PC-9 (cell line): ENCODE results near the gene RHEB. TPM values are rescaled to one million over a fixed set of nuclear protein-coding genes. Genes with fewer than 3 reads are reported as not detected.

Experiments used
- BruUV-seq: library from RNA; stranded (reverse); fragments of 400-500 nt; replicated peaks from 2 replicates; lab custom pipeline; 2021; lab: Mats Ljungman, UMichigan
- CTCF ChIA-PET: fragments of 300-600 bp; sonication (Branson Sonifier 250); formaldehyde crosslinking; loops from one replicate; lab custom pipeline; 2022; ENCODE audit warnings: antibody characterized with exemption; lab: Charles Lee
- POLR2A ChIA-PET: fragments of 300-600 bp; sonication (Branson Sonifier 250); formaldehyde crosslinking; loops from one replicate; lab custom pipeline; 2022; ENCODE audit warnings: antibody characterized with exemption; ENCODE audit not compliant: unreplicated experiment; lab: Charles Lee
- DNase-seq, 2 experiments: peaks; one replicate each; pipeline versions ENCODE4 v3.0.0 to v3.0.0-alpha.2; 2015 to 2022; ENCODE audit warnings: mixed read lengths in 1 of 2
- H2AFZ ChIP-seq: fragments of 200-600 bp; sonication (generic); 2 replicates; pipeline ENCODE4 v1.8.1; 2017; ENCODE audit warnings: antibody characterized with exemption
- H3F3A ChIP-seq: fragments of 200-600 bp; sonication (generic); 2 replicates; pipeline ENCODE4 v1.8.1; 2017; ENCODE audit warnings: antibody characterized with exemption, mild to moderate bottlenecking, low read depth; ENCODE audit not compliant: insufficient read depth
- H3K27ac ChIP-seq: fragments of 200-600 bp; sonication (generic); 2 replicates; pipeline ENCODE4 v1.6.1; 2016; ENCODE audit warnings: mixed run types
- H3K27me3 ChIP-seq: fragments of 200-600 bp; sonication (generic); 2 replicates; pipeline ENCODE4 v1.6.1; 2016; ENCODE audit warnings: low read depth, mixed run types; ENCODE audit not compliant: insufficient read depth
- H3K36me3 ChIP-seq: fragments of 200-600 bp; sonication (generic); 2 replicates; pipeline ENCODE4 v1.6.1; 2016; ENCODE audit warnings: low read depth, mixed run types
- H3K4me1 ChIP-seq: fragments of 200-600 bp; sonication (generic); replicated peaks from 2 replicates; pipeline ENCODE4 v1.6.1; 2016; ENCODE audit warnings: mixed run types; ENCODE audit not compliant: insufficient read depth
- H3K4me2 ChIP-seq: fragments of 200-600 bp; sonication (generic); 2 replicates; pipeline ENCODE4 v1.6.1; 2017; ENCODE audit warnings: mixed run types
- H3K4me3 ChIP-seq: fragments of 200-600 bp; sonication (generic); 2 replicates; pipeline ENCODE4 v1.6.1; 2016; ENCODE audit warnings: mixed run types
- H3K79me2 ChIP-seq: fragments of 200-600 bp; sonication (generic); 2 replicates; pipeline ENCODE4 v1.6.1; 2017; ENCODE audit warnings: low read depth, mixed run types
- H3K9me2 ChIP-seq: fragments of 200-600 bp; sonication (generic); 2 replicates; pipeline ENCODE4 v1.8.1; 2017; ENCODE audit warnings: mild to moderate bottlenecking; ENCODE audit not compliant: insufficient read depth
- H3K9me3 ChIP-seq: fragments of 200-600 bp; sonication (generic); 2 replicates; pipeline ENCODE4 v1.8.1; 2016; ENCODE audit warnings: low read depth; ENCODE audit not compliant: insufficient read depth
- H4K20me1 ChIP-seq: fragments of 200-600 bp; sonication (generic); 2 replicates; pipeline ENCODE4 v1.8.1; 2017; ENCODE audit not compliant: insufficient read depth
- EZH2 ChIP-seq: fragments of 200-600 bp; sonication (generic); IDR thresholded peaks from 2 replicates; pipeline ENCODE4 v1.8.0; 2017; ENCODE audit warnings: antibody characterized with exemption, low read depth
- intact Hi-C: fragments of 100-400 bp; cut with micrococcal nuclease; formaldehyde crosslinking; loops from one replicate; pipeline ENCODE4 v1.10.0; 2022; ENCODE audit not compliant: unreplicated experiment
- total RNA-seq: library from RNA; stranded (reverse); gene quantifications from 2 replicates; pipeline ENCODE4 v1.2.3, GENCODE V29; 2021
- TF ChIP-seq, protein P1 (sequence below): fragments of 200-600 bp; sonication (generic); conservative IDR thresholded peaks from 2 replicates; pipeline ENCODE4 v1.6.1; 2017; ENCODE audit warnings: mixed run types, antibody characterized with exemption, mild to moderate bottlenecking, moderate library complexity

Gene RHEB
- total RNA-seq, 1 experiment from 2014 or later, result 202 TPM

DNA sequence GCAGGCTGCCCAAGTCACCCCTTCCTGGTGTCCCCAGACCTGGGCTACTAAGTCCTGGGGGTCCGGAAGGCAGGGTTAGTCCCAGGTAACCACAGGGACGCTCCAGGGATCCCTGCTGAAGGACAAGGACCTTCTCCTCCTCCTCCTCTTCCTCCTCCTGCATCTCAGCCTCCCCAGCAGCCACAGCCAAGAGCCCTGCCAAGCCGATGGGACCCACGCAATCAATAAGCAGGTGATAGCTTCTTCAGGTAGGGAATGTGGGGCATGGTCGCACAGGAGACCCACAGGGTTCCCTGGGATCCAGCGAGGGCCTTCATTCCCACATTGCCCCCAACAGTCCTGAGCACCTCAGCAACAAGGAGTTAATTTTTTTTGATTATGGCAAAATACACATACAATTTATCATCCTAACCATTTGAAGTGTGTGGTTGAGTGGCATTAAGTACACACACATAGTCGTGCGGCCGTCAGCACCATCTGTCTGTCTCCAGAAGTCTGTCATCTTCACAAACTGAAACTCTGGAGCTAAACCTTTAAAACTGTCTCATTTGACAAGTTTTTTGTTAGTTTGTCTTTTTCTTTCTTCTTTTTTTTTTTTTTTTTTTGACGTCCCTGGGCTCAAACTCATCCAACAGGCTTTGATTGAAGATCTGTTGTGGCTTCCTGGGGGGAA is 91.9 kb downstream of the RHEB start:
- intact Hi-C loops, result loop anchor here (1.0 to 5.0 kb wide), 6 partner anchors 17 to 369 kb away; no protein-coding TSS in a partner anchor
- Histone ChIP-seq H2AFZ (no peak overlapping the region), H4K20me1 (no peaks in the 10 kb centered on the region), H3K4me3 (no peak overlapping the region), H3K4me1 (peaks cover 51% of the 10 kb centered on the region), H3K36me3 (no peaks in the 10 kb centered on the region), H3K27ac (peak overlapping the region; percentile 55), H3K79me2 (no peaks in the 10 kb centered on the region), H3K9me3 (0 out of 2 replicates have a peak, but pooled peaks cover 1% of the 10 kb centered on the region), H3K4me2 (peak overlapping the region; percentile 26), H3K27me3 (no peaks in the 10 kb centered on the region), H3F3A (peaks cover 7% of the 10 kb centered on the region; the same call in 1 of the 2 replicates), H3K9me2 (no peaks in the 10 kb centered on the region)
- DNase-seq, result no peak
- no TSS peak for BruUV-seq
- CTCF ChIA-PET, result interaction anchor here (0.5 to 1.0 kb wide), 5 partner anchors 8 to 42 kb away, joined by 3 to 12 read pairs (median 4); no protein-coding TSS in a partner anchor
- POLR2A ChIA-PET, result interaction anchor here (0.6 kb wide), 1 partner anchor 68 kb away, joined by 5 read pairs; no protein-coding TSS in a partner anchor
- TF ChIP-seq, protein P1, sequence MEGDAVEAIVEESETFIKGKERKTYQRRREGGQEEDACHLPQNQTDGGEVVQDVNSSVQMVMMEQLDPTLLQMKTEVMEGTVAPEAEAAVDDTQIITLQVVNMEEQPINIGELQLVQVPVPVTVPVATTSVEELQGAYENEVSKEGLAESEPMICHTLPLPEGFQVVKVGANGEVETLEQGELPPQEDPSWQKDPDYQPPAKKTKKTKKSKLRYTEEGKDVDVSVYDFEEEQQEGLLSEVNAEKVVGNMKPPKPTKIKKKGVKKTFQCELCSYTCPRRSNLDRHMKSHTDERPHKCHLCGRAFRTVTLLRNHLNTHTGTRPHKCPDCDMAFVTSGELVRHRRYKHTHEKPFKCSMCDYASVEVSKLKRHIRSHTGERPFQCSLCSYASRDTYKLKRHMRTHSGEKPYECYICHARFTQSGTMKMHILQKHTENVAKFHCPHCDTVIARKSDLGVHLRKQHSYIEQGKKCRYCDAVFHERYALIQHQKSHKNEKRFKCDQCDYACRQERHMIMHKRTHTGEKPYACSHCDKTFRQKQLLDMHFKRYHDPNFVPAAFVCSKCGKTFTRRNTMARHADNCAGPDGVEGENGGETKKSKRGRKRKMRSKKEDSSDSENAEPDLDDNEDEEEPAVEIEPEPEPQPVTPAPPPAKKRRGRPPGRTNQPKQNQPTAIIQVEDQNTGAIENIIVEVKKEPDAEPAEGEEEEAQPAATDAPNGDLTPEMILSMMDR, result no peak
- TF ChIP-seq EZH2, result no peak

DNA sequence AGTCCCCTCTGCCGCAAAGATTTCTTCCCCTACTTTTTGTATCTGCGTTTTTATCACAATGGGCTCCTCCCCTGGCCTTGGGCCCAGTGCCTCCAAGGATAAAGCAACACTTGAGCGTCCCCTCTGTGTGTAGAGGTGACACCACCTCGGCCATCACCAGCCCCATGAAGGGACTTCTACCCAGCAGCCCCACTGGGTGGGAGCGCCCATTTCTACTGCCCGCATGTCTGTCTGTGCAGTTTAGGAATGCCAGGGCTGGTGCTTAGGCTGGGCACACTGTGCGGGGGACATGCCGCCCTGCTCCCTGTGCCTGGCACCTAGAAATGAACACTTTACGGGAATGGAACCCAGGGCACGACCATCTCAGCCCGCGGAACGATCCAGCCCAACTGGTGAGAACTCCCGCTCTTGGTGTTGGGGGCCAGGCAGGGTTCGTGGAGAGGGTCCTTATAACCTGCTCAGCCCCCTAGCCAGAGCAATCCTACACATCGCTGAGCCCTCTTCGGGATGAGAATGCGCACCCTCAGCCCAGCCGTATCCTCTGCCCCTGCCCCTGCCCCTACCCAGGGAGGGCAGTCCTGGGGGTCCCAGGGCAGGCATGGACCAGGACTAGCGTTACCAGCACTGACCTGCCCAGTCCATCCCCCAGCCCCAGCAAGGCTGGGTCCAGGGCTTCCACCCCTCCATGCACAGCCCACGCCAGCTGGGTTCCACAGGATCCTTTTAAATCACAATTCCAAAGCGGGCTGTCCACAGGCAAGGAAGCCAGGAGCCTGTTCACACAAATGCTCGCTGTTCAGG is 92.6 kb downstream of the RHEB start:
- H3F3A ChIP-seq, result peaks cover 7% of the 10 kb centered on the region; the same call in 1 of the 2 replicates
- no peaks in the 10 kb centered on the region for H3K9me2 ChIP-seq
- peaks cover 51% of the 10 kb centered on the region for H3K4me1 ChIP-seq
- no peaks in the 10 kb centered on the region for H4K20me1 ChIP-seq
- peak overlapping the region; percentile 26; the same call in 1 of the 2 replicates for H3K4me2 ChIP-seq
- H3K79me2 ChIP-seq, result no peaks in the 10 kb centered on the region
- TSS peak; percentile 55 for BruUV-seq
- H3K27me3 ChIP-seq, result no peaks in the 10 kb centered on the region
- TF ChIP-seq, protein P1, result no peak
- intact Hi-C loops, result loop anchor here (5.0 kb wide), 1 partner anchor 260 kb away; no protein-coding TSS in a partner anchor
- H3K4me3 ChIP-seq, result no peak overlapping the region
- no peak for DNase-seq
- no peak overlapping the region for H2AFZ ChIP-seq
- no peaks in the 10 kb centered on the region for H3K36me3 ChIP-seq
- ChIA-PET POLR2A (interaction anchor here (0.9 to 1.1 kb wide), 2 partner anchors 16 to 33 kb away, joined by 3 to 5 read pairs; no protein-coding TSS in a partner anchor), CTCF (no interaction called here)
- H3K9me3 ChIP-seq, result 0 out of 2 replicates have a peak, but pooled peaks cover 8% of the 10 kb centered on the region
- H3K27ac ChIP-seq, result peak overlapping the region; percentile 40; the same call in 1 of the 2 replicates

DNA sequence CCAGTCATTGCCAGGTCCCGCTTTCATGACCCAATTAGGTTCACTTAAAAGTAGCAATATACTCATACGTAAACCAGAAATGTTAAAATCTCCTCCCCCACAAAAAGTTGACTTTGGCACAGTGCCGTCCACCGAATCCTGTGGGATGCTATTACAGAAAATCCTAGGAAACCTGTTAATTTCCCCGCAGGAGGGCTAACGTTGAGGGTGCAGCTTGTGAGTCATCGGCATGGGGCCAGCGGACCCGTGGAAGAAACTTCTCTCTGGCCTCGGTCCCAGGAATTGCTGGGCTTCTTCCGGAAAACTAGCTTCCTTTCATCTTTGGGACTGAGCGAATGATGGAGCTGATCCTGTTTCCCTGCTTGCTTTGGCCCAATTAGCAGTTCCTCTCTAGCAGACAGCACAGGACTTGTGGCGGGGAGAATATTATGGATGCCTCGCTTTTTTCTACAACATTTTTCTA is 93.2 kb downstream of the RHEB start:
- Histone ChIP-seq H3K9me2 (no peaks in the 10 kb centered on the region), H3K4me2 (no peak overlapping the region), H3K79me2 (no peaks in the 10 kb centered on the region), H3K4me3 (no peak overlapping the region), H4K20me1 (no peaks in the 10 kb centered on the region), H3F3A (peaks cover 7% of the 10 kb centered on the region; the same call in 1 of the 2 replicates), H3K27ac (no peak overlapping the region), H3K9me3 (0 out of 2 replicates have a peak, but pooled peaks cover 11% of the 10 kb centered on the region), H3K27me3 (no peaks in the 10 kb centered on the region), H2AFZ (no peak overlapping the region), H3K4me1 (peaks cover 51% of the 10 kb centered on the region), H3K36me3 (no peaks in the 10 kb centered on the region)
- CTCF ChIA-PET, result no interaction called here
- POLR2A ChIA-PET, result interaction anchor here (0.9 to 1.1 kb wide), 2 partner anchors 15 to 34 kb away, joined by 3 to 5 read pairs; no protein-coding TSS in a partner anchor
- intact Hi-C loops, result loop anchor here (5.0 kb wide), 1 partner anchor 261 kb away; no protein-coding TSS in a partner anchor
- TF ChIP-seq, protein P1, result no peak
- TF ChIP-seq EZH2, result no peak
- BruUV-seq, result no TSS peak
- DNase-seq, result peak in 1 of 2 experiments; percentile 77
